HG03571 (cell line): ENCODE measurements around the gene TMEM117.
"Not testable (repeated sequence)": the region's sequence is repeated elsewhere in the genome, so short reads cannot be mapped to it uniquely, and the experiment has no call there.

Experiments used
- ATAC-seq: cut with Tn5 transposase; IDR thresholded peaks from one replicate; pipeline ENCODE4 v1.9.1; 2021; ENCODE audit not compliant: unreplicated experiment

TMEM117 gene

DNA sequence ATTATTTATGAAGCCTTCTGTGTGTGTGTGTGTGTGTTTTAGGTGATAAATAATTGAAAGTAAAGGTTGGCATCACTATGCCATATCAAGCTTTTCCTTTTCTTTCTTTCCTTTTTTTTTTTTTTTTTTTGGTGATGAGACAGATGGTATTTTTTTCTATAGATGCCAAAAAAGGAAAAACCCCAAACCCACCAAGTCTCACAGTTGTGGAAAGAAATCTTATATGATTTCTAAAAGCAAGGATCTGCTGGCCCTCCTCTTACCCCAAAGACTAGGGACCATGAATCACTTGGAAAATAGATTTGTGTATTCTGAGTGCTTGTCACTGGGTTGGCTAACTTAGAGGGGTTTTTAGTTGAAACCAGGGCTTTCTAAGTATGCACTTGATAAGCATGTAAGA, 181.3 kb downstream of the TMEM117 start:
- ATAC-seq: no peak

DNA sequence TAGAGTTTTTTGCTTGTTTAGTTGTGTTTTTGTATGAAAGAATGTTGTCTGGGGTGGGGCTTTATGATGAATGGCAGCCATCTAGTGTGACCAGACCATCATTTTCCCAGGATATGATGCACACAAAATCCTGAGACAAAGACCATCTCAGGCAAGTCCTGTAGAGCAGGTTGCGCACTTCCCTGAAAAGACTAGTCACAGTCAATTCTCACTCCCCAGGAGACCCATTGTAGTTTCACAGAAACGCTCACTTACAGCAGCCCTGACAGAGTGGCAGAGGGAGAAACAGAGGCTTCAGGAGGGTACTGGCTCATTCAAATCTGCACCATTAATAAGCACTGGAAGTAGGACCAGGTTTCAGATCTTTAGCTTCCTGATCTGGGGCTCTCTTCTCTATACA, 183.2 kb downstream of the TMEM117 start:
- ATAC-seq: no peak

DNA sequence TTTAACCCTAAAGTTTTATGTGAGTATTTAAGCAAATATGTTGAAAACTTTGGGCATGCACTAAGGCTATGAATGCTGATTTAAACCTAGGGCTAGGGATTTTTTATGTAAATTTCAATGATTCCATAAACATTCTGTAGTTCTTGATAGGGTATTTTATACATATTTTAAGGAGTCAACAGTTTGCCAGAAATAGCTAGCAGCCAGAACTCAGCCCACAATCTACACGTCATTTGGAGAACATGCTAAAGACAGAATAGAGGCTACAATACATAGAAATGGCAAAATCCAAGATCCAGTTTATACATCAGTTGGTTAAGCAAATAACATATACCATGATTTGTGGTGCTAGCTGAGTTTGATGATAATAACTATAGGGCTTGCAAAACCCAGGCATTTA, 184.7 kb downstream of the TMEM117 start:
- no peak for ATAC-seq

GRCh38 chr12:44021471-44021971, 185.6 kb downstream of the TMEM117 start:
- peak; percentile 61 for ATAC-seq

- no peak for ATAC-seq
Observed at GRCh38 chr12:44025499-44025898, 189.6 kb downstream of the TMEM117 start.

DNA sequence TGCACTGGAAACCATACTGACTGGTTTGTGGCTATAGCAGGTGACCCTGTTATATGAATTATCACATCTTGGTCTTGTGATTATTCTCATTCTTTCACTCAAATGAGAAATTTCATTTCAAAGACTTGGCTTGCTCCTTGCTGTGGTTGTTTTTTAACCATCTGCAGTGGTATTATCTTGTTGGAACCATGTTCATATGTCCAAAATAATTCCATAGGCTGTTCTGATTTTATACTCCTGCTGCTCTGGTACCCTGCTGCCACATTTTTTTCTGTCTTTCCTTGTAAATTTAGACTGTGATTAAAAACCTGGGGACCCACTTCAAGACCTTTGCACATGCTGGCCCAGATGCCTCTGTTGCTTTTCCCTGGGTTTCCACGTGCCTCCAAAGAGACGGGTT, 190.2 kb downstream of the TMEM117 start:
- no peak for ATAC-seq

GRCh38 chr12:44026926-44027325, 191.0 kb downstream of the TMEM117 start:
- not testable (repeated sequence) for ATAC-seq

GRCh38 chr12:44029194-44029593, 193.3 kb downstream of the TMEM117 start:
- no peak for ATAC-seq

DNA sequence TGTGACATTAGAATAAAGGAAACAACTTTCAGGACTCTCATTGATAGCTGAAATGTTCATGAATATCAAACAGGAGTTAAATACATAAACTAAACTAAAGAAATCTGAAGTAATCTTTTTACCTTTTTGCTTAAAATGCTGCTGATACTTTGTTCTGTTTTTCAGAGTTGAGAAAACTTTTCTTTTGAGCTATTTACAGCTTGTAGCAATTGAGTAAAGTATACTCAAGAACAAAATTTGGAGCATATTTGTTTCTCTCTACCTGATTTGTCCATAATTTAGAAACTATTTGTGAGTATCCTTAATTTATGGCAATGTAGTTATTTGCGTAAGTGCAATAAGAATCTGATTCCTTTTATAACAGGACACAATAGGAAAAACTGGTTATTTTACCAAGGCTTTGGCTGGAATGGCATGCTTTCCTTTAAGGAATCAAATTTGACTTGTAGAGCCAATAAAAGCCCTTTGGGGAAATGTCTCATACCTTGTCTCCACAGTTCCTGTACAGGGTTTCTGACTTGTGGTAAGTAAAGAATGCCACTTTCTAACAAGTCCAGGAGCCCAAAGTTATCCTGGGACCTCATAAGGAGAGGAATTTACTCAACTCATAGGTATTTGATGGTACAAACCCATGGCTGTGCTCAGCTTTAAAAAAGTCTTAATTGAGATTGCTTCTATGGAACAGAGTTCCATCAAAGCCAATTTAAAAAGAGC, 195.7 kb downstream of the TMEM117 start:
- ATAC-seq: no peak

DNA sequence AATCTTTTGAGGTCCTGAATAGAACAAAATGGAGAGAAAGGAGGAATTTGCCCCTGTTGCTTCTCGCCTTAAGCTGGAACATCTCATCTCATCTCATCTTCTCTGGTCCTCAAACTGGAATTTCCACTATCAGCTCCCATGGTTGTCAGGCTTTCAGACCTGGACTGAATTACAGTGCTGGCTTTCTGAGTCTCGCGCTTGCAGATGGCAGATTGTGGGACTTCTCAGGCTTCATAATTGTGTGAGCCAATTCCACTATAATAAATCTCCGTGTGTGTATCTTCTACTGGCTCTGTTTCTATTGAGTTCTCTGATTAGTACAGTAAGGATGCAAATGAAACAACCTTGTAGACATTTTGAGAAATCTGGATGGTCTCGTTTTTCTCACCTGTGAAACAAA, 199.0 kb downstream of the TMEM117 start:
- no peak for ATAC-seq

DNA sequence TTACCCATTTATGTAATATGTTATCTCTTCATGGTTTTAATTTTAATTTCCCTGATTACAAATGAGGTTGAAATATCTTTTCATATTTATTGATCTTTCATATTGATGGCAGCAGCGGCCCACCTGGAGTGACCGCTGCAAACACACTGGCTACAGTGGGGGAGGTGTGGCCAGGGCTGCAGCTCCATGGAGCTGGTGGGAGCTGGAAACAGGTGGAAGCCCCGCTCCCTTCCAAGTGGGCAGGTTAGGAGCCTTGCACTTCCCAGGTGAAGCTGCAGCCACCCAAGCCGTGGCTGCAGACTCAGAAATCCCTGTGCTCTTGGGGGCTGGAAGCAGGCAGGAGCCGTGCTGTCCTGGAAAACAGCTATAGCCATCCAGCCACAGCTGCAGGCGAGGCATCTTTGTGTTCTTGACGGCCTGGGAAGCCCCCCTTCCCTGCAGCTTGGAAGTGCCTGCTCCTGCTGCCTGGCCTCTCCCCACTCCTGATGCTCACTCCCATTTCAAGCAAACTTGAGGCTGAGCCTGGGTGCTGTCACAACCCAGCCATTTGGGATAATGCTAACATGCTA, 201.1 kb downstream of the TMEM117 start:
- no peak for ATAC-seq

- no peak for ATAC-seq
Observed at GRCh38 chr12:44038411-44038810, 202.5 kb downstream of the TMEM117 start.

DNA sequence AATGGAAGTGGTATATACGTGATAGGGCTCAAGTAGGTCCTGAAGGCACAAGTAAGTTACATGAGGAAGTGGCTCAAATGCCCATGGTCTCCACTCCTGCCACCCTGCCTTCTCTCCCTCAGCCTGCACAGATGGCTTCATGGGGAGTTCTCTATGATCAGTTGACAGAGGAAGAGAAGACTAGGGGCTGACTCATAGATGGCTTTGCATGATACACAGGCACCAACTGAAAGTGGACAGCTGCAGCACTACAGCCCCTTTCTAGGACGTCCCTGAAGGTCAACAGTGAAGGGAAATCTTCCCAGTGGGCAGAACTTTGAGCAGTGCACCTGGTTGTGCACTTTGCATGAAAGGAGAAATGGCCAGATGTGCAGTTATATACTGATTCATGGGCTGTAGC, 208.6 kb downstream of the TMEM117 start:
- not testable (repeated sequence) for ATAC-seq

DNA sequence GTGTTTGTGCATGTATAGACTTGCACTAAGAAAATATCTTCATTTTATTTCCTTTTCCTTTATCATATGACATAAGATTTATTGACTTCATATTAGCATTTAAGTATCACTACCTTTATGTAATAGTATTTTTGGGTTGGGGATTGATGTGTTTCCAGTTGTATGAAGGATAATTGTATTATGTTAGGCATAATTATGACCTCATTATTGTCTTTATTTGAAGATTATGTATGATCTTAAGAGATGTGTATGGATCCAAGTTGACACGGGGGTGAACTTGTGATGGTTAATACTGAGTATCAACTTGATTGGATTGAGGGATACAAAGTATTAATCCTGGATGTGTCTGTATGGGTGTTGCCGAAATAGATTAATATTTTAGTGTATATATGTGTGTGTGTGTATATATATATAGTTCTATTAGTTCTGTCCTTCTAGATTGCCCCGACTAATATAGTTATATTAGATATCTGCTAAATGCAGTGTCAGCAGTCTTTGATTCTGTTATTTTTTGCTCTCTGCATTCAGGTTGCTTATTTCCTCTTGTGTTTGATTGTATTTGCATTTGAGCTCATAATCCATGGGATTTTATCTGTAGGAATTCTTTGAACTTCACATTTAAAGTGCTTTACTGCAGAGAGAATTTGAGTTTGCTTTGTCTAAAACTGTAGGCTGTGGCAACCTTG, 211.0 kb downstream of the TMEM117 start:
- no peak for ATAC-seq

DNA sequence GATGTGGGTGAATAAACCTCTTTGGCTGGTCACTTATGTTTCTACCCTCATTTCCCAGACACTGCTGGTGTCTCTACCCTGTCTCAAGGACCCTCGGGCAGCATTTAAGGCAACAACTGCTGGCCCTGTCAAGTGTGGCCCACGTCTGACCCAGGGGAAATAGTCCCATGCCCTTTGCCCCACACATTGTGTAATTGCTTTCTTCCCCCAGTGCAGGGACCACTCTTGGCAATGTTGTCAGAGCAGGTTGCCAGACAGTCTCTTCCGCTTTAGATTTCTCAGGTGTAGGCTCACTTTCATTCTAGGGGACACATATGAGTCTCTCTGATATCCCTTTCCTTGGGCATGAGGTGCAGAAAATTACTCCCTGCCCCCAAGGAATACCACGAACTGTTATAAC, 216.7 kb downstream of the TMEM117 start:
- no peak for ATAC-seq

DNA sequence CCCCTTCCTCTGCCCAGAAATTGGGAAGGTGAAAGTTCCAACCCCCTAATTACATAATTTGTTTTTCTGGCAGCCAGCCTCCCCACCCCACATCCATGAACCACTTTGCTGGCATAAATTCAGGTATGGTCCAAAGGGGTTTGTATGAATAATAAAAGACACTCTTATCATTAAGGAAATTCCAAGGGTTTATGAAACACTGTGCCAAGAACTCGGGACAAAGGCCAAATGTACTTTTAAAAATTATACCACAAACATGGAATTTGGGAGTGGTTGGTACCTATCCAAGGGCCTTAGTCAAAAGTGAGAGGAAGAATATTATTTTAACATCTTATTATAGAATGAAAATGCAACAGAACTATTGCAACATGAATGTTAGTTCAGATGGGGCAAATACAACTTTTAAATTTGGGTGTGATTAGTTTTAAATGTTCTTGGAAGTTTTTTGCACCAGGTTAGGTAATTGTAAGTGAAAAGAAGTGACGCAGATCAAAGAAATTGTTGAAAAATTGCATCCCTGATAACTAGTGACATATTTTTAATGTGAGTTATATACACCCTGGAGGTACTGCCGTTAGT, 217.8 kb downstream of the TMEM117 start:
- ATAC-seq: no peak

- no peak for ATAC-seq
Observed at GRCh38 chr12:44054281-44054680, 218.4 kb downstream of the TMEM117 start.

DNA sequence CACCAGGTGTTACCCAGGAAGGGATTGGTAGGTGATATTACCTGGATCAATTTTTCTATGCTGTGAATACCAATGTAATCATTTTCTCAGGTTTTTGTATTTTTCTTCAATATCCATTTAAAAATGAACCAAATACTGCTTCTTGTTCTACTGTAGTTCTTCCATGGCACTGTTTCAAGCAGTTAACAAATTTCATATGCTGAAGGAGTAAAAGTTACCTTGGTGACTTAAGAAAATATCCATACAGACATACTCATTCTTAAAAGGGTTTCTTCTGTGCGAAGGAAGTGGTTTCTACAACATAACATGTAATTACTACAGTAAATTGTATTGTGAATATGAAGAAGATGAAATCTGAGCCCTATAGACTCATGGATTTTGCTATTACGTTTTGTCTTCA, 222.5 kb downstream of the TMEM117 start:
- no peak for ATAC-seq

- ATAC-seq: no peak
Observed at GRCh38 chr12:44059476-44059875, 223.6 kb downstream of the TMEM117 start.

DNA sequence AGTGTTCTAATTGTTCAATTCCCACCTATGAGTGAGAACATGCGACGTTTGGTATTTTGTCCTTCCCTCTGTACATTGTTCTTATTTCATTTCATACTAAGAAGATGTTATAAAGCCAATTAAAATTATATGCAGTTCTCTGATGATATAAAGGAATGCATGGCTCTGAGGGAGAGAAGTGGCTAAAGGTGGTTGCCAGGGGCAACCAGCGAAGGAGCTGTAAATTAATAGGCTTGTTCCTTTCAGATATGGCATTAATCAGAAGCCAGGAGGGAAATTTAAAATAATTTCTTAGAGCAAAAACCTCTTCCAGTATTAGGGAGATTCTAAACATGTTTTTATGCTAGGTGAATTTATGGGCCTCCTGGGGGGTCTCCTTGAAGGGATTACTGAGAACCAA, 227.8 kb downstream of the TMEM117 start:
- ATAC-seq: no peak

GRCh38 chr12:44076871-44077270, 241.0 kb downstream of the TMEM117 start:
- no peak for ATAC-seq

DNA sequence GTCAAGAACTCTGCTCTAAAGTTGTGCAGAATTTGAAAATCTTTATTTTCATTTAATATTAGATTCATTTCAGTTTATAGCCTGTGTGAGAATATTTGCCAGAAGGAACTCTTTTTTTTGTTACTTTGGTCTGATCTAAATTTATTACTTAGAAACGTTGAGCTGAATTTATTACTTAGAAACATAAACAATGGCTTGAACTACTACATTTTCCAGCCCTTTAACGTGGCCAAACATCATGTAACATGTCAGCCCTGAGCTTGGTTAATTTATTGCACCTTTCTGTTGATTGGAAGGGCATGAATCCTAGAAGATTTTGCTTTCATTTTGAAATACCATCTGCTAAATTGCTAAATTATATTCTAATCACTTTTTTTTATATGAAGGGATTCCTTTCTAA, 241.4 kb downstream of the TMEM117 start:
- no peak for ATAC-seq
